IPS-NIHi7 (cell line): ENCODE measurements around the gene NFATC1.
"Not testable (repeated sequence)": the region's sequence is repeated elsewhere in the genome, so short reads cannot be mapped to it uniquely, and the experiment has no call there.

ENCODE experiments used
- DNase-seq: peaks from one replicate; pipeline ENCODE4 v3.0.0; 2012; ENCODE audit warnings: mixed read lengths; ENCODE audit errors: extremely low spot score

Gene NFATC1

DNA sequence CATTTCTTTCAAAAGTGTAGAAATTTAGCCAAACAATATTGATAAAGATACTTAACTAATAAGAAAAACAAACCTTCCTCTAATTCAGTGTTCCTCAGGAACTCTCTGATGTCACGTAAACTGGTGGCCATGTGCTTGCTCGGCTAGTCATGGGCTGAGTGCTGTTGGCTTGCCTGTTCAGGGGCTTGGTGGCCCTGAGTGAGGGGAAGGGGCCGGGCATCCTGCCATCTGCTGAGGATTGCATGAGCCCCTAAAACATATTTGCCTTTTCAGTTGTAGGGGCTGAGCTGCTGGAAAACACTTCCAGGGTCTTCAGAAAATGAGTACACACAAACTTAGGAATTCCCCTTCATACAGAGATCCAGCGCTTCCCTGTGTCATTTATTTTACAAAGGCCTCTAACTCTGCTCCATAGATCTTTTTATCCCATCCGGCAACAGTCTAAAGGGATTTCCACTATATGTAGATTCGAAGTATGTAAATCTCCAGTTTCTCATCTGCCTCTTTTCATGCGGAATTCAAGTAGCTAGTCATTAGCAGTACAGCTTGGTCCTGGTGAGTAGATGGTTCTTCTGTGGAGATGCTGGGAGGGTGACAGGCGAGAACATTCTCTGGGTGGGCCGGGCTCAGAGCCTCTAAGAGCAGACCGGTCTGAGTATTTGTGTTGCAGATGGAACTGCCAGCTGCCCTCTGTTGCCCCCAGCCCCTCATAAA, 20.1 kb upstream of the NFATC1 start:
- no peak for DNase-seq

DNA sequence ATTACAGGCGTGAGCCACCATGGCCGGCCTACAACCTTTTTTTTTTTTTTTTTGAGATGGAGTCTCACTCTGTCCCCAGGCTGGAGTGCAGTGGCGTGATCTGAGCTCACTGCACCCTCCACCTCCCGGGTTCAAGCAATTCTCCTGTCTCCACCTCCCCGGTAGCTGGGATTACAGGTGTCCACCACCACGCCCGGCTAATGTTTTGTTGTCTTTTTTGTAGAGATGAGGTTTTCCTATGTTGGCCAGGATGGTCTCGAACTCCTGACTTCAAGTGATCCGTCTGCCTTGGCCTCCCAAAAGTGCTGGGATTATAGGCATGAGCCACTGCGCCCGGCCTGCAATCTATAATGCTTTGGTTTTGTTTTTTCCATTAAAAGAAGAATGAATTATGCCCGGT, 19.1 kb upstream of the NFATC1 start:
- not testable (repeated sequence) for DNase-seq

DNA sequence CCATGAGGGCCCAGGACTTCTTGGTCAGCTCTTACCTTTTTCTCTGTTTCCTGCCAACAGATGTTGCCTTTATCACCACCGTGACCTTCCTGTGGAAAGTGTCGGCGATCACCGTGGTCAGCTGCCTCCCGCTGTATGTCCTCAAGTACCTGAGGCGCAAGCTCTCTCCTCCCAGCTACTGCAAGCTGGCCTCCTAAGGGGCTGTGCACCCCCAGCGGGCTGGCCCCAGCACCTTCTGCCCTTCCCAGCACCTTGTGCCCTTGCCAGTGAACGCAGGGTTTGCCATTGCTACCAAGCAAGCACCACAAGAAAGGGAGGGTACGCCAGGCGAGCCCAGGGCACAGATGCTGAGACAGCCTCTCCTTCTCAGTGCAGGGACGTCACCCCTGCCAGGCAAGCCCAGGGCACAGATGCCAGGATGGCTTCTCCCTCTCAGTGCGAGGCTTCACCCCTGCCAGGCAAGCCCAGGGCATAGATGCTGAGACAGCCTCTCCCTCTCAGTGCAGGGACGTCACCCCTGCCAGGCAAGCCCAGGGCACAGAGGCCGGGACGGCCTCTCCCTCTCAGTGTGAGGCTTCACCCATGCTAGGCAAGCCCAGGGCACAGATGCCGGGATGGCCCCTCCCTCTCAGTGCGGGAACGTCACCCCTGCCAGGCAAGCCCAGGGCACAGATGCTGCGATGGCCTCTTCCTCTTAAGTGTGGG, 18.4 kb upstream of the NFATC1 start:
- no peak for DNase-seq

DNA sequence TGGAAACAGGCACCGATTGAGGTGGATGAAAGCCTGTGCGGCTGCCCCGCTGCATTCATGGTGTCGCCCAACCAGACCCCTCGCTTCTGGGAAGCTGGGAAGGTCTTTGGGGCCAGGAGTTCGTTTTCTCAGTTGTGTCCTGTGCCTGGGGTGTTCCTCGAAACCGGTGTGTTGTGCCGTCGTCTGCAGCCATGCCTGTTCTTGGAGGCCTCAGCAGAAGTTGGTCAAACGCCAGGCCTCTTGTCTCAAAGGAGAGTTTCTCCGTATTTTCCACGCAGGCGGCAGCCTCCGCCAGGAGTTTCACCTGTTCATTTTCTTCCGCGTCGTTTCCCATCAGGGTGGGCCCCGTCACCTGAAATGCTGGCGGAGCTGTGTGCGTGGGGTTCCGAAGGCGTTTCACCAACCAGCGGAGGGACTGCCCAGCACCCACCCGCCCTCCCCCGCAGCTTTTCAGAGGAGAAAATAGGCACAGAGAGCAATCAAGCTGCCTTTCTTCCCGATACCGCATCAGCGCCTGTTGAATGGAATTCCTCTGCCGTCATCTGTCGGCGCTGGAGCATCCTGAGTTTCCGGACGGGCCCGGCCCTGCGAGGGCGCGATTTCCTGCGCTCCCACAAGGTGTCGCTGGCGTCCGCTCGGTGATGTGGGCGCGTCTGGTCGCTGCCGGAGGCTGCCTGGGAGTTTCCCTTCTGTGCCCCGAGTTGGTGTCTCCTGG, 17.0 kb upstream of the NFATC1 start:
- DNase-seq, result peak; percentile 89

DNA sequence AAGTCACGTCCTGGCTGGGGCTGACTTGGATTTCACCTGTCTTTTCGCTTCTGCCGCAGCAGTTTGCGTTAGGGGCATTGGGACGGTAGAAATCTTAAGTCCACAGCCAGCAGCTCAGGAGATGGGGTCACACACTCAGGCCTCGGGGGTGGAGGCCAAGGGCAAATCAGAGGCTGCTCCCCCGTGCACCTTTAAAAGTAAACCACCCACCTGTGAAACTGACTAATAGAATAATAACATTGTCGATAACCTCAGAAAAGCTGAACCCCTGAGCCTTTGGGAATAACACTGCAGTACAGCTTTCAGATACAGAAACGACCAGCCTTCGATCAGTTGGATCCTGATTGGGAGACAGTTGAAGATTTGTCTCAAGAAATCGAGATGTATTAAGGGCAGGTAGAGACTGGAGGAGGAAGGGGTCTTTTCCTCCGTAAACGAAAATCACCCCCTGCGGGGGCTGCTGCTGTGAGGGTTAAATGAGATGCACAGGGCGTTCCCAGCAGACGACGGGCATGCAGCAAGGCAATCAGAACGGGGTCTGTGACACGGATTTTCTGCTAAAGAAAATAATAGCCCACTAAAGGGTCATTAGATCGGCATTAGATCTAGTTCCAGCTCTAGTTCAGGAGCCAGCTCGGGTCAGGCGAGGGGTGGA, 16.4 kb upstream of the NFATC1 start:
- no peak for DNase-seq

DNA sequence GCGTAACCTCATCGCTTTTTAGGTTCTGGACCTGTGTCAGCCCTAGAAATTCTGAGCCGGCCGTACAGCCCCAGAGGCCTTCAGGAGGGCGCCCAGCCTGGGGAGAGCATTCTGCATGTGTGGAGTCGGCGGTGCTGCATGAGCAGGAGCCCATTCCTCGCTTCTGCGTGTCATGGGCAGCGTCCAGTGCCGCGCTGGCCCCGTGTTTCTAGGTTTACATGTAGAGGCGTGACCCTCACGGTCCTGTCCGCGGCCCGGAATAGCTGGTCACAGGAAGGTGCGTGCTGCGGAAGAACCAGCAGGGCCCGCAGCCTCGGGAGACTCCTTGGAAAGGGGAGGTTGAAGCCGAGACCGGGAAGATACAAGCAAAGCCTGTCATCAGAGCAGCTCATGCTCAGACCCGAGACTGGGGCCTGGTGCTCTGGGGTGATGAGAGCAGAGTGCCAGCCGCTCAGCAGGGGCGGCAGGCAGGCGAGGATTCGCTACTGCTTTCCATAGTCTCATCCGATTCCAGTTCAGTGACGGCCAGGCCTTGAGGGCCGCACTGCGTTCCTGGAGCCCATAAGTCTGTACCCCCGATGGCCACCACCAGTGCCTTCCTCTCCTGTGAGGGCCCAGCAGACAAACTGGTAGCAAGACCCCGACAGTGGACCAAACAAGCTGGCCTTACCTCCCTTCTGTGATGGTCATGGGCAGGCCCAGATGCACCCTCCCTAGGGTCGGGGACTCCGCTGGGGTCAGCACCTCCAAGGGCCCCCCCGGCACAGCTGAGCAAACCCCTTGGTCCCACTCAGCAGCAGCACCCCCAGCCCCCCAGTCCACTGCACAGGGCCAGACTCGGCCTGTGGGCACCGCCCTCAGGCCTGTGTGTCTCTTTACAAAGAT, 15.6 kb upstream of the NFATC1 start:
- DNase-seq, result no peak

DNA sequence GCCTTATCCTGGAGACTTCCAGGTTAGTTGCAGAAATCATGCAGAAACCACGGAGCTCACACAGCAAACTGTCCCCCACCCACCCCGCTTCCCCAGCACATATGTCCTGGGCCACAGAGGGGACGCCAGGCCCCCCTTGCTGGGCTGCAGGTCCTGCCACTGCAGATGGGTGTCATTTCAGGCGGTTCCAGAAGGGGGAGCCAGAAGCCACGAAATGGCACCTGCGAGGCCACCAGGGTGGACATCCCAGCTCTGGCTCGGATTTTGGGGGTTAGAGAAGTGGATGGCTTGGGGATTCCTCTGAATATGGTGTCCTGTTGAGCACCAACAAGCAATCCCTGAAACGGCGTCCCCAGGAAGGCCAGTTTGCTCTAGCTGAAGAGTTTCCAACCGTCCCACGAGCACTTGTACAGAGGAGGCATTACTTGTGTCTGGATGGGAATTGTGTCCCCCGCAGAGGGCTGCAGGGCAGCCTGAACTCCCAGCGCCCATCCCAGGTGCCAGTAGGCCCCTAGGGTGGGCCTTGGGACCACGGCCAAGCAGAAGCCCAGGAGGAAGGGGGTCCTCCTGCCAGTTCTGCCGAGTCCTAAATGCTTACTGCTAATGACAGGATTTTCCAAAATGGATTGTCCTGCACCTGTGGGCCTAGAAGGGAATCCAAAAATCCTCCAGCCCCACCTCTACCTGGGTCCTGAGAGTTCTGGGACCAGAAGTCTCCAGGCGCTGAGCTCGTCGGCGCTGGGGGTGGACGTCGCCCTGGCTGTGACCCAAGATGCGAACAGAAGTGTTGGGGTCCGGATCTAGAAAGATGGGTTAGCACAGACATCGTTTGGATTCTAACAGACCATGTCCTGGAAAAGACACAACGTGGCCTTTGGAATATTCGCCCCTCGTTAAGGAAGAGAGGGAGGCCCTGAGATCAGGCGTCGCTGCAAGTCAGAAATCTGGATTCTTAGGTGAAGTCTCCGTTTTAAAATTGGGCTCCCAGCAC, 14.6 kb upstream of the NFATC1 start:
- DNase-seq, result peak; percentile 91

DNA sequence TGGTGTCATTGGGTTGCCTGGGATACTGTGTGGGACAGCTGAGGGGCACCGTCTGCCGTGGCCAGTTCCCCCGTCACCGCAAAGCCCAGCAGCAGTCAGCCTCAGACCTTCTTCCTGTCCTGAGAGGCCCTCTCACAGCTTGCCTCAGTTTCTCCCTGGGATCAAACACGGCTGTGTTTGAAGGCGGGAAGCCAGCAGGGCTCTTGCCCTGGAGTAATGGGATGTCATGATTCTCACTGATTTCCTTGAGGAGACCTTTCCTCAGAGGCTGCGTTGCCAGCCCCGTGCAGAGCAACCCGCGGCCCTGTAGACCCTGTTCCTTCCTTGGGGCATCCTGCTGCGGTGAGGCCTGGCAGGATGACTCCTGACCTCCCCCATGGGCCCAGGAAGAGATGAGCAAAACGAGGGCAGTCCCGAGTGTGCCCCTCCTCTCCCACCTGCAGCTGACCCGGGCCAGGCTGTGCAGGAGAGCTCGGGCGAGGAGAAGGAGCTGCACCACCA, 13.9 kb upstream of the NFATC1 start:
- DNase-seq, result no peak

DNA sequence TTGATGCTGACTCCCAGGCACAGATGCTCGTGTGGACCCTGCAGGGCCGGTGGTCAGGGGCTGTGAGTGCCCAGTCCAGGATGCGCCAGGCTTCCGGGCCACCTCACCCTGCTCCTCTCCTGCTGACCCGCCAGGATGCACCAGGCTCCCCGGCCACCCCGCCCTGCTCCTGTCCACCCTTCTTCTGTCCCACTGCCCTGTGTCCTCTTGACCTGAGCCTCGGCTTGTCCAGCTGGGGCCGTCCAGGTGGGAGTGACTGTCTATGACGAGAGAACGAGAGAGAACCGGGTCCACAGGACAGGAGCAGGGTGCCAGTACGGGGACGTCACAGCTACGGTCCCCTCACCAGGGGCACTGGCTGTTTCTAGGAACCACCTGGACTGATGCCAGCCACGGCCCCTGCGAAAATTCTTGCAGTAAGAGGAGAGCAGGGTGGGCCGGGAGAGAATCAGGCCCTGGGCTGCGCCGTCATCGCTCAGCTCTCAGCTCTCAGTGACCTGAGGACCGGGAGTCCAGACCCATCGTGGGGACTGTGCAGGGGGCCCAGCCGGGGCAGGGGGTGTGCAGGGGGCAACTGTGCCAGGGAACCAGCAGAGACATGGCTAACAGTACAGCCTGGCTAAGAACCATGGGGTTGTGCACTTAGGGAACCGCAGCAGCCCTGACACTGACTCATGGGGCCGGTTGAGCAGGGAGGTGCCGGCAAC, 12.9 kb upstream of the NFATC1 start:
- DNase-seq, result no peak

DNA sequence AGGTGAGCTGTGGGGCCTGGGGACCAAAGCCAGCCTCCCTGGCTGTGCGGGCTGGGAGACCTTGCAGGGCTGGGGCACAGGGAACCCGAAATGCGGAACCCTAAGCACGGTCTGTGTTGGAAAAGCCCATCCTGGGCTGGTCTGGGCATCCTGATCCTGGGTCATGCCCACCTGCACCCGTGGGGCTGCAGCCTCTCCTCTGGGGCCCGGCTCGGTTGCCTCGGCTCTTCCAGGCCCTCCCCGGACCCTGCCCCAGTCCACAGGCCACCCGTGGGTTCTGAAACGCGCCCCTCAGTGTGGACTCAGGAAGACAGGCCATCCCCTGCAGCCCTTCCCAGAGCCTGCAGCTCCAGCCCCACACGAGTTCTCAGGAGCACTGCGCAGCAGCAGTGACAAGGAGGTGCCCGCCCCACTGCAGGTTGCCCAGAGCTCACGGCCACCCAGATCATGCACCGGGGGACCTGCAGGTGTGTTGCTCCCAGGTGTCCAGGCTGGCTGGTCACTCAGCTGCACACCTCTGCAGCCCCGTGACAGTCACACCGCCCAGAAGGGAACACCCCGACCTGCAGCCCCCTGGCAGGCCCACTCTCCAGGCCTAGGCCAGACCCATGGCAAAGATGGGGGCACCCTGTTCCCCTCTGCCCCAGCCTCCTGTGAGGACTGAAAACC, 12.2 kb upstream of the NFATC1 start:
- no peak for DNase-seq

DNA sequence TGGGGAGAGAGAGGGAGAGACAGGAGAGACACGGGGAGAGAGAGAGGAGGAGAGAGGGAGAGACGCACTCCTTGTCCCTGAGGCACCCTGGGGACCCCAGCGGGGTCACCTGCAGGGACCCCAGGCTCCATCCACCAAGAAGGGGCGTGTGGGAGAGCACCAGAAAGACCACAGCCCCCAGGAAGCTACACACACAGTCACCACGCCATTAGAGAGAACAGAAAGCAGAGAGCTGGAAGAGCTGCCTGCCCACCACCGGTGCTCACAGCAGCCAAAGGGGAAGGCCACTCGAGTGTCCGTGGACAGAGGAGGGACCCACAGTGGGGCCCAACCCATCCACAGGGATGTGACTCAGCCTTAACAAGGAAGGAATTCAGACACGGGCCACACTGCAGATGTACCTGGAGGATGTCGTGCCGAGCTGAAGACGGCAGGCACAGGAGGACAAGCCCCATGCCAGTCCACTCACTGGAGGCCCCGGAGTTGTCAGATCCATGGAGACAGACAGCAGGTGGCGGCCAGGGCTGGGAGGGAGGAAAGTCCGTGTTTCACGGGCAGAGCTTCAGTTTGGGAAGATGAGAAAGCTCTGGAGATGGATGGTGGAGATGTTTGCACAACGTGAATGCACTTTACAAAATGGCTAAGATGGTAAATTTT, 11.5 kb upstream of the NFATC1 start:
- DNase-seq, result no peak

DNA sequence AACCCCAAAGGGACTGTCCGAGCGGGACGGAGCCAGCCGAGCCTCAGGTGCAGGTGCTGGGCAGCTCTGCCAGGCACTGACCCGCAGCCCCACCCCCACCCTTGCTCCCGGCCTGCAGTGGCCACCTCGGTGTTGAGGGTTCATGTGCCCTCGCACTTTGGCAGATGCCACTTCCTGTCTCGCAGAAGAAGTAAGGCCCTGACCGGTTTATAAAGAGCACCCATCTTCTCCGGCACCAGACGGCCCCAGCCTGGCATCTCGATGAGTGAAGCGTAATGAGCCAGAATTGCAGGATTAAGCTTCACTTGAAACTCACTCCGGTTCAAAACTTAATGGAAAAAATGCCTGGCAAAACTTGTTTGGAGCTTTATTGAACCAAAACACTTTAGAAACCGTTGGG, 10.9 kb upstream of the NFATC1 start:
- no peak for DNase-seq

DNA sequence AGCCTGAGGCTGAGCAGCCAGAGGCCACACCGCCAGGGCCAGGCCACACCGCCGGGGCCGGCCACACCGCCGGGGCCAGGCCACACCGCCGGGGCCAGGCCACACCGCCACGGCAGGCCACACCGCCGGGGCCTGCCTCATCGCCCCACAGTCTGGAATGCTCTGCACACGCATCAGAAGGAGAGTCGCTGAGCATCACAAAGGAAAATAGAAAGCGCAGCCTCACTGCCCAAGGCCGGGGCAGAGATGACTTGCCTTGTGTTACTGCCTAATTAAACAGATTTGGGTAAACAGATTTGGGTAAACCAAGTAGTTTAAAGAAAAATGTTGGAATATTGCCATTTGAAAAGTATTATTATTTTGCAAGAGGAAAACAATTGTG, 10.4 kb upstream of the NFATC1 start:
- no peak for DNase-seq

DNA sequence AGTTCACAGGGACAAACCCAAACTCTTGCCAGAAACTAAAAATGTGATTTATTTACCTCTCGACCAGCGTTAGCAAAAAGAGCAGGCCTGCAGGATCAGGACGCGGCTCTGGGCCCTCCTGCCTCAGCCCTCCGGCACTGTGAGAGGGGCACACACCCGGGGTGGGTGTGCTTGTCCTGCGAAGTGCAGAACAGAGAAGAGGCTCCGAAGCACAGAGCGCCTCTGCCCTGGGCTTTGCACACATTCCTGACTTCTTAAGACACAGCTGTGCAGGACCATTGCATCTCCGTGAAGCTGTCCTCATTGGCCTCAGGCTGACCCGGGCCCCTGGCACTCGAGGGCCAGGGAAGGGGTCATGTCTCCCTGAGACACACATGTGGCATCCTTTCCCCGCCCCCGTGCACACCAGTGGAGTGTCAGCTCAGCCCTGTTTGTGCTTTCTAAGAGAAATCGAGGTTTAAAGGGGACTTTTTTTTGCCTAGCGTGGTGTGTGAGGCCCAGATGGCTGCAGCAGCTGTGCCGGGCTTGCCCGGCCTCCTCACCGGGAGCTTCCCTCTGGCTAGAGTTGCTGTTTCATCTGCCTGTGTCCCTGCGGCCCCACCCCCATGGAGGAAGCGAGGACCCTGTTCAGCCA, 9.9 kb upstream of the NFATC1 start:
- no peak for DNase-seq

DNA sequence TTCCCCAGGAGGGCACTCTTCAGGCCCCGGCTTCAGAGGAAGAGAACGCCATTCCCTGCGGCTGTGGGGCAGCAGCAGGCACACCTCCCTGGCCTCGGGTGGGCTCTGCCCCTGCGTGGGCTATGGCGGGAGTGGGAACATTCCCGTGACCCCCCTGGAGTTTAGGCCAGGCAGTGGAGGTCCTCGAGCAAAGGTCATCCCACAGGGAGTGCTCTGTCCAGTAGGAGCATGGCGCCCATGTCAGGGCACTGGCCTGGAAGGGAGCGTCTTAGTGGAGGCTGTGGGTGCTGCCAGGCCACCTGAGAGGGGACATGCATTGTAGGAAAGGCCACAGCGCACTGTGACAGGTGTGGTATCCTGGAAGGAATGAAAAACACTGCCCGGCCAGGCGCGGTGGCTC, 9.2 kb upstream of the NFATC1 start:
- DNase-seq, result no peak

DNA sequence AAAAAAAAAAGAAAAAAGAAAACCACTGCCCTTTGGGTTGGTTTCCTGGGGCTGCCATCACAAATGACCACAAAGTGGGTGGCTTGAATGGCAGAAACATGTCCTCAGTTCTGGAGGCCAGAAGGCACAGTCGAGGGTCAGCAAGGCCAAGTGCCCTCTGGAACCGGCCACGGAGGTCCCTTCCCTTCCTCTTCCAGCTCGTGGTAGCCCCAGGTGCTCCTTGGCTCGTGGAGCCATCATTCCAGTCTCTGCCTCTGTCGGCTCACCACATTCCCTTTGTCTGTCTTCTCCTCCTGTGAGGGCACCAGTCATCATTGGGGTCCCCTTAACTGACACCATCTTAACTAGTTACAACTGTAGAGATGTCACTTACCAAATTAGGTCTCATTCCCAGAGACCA, 8.5 kb upstream of the NFATC1 start:
- no peak for DNase-seq

DNA sequence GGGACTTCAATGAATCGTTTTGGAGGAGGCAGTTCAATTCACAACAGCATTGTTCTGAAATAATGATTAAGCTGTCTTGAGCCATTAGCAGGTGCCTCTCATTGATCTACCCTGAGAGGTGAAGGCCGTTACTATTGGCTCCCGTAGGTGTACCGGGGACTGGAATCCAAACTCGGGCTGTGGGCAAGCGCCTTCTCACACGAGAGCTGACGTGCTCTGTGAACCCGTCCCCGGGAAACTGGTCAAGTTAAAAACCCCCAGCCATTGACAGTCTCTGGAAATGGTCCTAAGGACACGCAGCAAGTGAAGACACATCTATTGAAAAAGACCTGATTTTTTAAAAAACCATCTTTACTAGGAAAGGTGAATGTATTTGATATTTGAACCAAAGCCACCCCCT, 8.1 kb upstream of the NFATC1 start:
- DNase-seq, result no peak

DNA sequence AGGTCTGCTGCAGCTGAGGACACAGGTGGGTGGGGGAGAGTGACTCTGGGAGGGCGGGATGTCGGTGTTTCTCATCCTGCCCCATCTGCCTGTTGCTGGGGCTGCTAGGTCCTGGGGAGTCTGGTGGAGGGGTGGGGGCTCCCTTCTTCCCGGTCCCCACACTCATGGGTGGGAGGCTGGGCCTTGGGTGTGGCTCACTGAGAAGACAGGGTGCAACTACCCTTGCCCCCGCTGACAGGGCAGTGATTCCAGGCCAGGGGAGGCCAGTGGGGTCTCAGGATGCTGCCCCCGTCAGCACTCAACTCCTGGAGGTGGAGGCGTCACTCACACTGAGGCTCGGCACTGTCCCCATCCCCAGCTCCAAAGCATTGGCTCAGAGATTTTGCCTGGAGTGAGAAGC, 7.7 kb upstream of the NFATC1 start:
- DNase-seq, result no peak
